ENCODE data around the gene MRPS17.

GRCh38 chr7:55912748-55913158, 38.9 kb upstream of the MRPS17 start:
- TF ChIP-seq CTCF (IDR thresholded peaks at IDR 0.05; ENCODE audit: insufficient read depth, low read length, poor library complexity, severe bottlenecking) (no peak), EZH2phosphoT487 (conservative IDR thresholded peaks at IDR 0.05; ENCODE audit: low read length) (no peak)
